ENCODE data around the gene PSG2.
"Not testable (repeated sequence)": the region's sequence is repeated elsewhere in the genome, so short reads cannot be mapped to it uniquely, and the experiment has no call there.

Gene PSG2

GRCh38 chr19:43082601-43083000 is at the start of gene PSG2:
TSS of gene PSG2 (minus strand) at chr19:43082701. CDS start at chr19:43082569, 132 bp downstream.
- not testable (repeated sequence) for DNase-seq (ENCODE audit: low read depth)

- DNase-seq (ENCODE audit: low read depth), result not testable (repeated sequence)
Measured at GRCh38 chr19:43131281-43131842, 48.9 kb upstream of the PSG2 start.

DNA sequence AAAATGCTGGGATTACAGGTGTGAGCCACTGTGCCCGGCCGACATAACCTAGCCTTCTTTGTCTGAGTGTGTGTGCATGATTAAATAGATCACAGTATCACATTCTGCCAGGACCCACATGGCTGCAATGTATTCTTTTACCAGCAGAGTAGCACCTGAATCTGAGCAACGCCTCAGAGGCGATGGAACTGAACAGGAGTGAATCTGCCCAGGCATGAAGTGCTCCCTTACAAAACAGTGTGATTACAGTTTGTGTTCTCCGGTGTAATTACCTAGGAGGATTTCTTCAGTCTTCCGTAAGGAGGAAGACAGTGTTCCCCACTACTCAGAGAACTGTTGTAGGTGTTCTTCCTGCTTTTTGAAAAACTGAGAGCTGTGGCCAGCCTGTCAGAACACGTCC is 46.7 kb upstream of the PSG2 start:
- not testable (repeated sequence) for DNase-seq (ENCODE audit: low read depth)

GRCh38 chr19:43127336-43127735 is 44.8 kb upstream of the PSG2 start:
- DNase-seq (ENCODE audit: low read depth), result not testable (repeated sequence)

GRCh38 chr19:43126720-43127119 is 44.2 kb upstream of the PSG2 start:
- no peak for DNase-seq (ENCODE audit: low read depth)

GRCh38 chr19:43124360-43124759 is 41.9 kb upstream of the PSG2 start:
- no peak for DNase-seq (ENCODE audit: low read depth)

DNA sequence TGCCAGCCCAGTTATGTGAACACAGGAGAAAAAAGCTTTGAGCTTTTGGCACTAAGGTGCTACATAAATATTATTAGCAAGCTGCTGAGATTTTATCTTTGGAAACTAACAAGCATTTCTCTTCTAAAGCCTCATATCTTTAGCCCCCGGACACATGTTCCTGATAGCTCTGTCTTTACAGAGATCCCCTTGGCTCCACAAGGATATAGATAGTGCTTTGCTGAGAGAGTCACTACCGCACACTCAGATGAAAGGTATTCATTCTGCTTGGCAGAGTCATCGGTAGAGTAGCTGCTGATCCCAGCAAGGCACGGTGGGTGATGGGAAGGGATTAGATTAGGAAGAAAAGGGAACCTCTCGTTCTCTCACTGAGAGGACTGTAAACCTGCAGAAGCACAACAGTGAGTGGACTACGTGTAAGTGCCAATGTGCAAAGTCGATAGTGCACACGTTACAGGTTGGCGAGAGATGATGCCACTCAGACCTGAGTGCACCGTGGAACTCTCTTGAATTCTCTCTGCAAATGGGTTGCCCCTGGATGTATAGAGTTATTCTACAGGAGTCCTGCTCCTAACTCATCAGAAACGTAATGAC is 38.0 kb upstream of the PSG2 start:
- not testable (repeated sequence) for DNase-seq (ENCODE audit: low read depth)

- not testable (repeated sequence) for DNase-seq (ENCODE audit: low read depth)
Measured at GRCh38 chr19:43119526-43119925, 37.0 kb upstream of the PSG2 start.

DNA sequence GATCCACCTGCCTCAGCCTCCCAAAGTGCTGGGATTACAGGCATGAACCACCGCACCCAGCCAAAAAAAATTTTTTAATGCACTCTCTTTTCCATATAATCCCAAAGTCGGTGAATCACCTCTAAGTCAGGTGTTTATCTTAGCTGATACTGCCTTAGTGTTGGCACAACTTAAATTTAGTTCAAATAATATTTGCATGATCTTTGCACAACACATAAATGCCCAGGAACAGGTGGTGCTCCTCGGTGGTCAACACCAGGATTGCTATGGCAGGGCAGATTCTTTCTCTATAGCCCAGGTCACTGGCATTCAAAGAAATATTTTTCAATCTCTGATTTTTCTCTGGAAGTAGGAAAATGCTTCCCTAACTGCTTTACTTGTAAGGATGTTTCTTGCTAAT is 33.9 kb upstream of the PSG2 start:
- DNase-seq (ENCODE audit: low read depth), result not testable (repeated sequence)

DNA sequence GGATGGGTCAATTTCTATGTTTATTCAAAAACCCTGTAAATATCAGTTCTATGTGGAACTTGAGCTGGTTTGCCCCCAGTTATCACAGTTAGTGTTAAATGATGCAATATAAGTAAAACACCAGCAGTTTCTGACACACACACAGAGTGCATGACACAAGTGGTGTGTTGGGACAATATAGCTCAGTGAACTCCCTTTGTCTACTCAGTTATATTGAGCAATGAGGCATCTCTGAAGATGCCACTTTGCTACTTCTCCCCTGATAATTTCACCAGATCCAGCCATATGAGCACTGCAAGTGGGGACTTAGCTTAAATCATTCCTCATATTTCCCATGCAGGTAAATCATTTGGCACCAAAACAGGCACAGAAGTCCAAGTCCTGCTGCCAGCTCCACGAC is 33.0 kb upstream of the PSG2 start:
- not testable (repeated sequence) for DNase-seq (ENCODE audit: low read depth)

DNA sequence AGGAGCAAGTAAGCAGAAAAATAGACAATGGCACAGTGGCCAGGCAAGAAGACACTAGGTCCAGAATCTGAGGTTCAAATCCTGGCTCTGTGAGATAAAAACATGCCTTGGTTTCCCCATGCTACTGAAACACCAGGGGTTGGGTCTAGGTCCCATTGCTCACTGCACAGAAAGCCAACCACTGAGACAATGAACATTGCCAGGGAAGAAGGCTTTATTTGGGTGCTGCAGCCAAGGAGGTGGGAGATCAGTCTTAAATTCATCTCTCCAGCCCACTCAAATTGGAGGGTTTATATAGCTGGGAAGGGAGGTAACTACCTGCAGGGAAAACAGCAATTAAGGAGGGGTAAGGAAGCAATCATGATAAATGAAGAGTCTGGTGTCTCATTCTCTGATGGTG is 32.6 kb upstream of the PSG2 start:
- DNase-seq (ENCODE audit: low read depth), result not testable (repeated sequence)

DNA sequence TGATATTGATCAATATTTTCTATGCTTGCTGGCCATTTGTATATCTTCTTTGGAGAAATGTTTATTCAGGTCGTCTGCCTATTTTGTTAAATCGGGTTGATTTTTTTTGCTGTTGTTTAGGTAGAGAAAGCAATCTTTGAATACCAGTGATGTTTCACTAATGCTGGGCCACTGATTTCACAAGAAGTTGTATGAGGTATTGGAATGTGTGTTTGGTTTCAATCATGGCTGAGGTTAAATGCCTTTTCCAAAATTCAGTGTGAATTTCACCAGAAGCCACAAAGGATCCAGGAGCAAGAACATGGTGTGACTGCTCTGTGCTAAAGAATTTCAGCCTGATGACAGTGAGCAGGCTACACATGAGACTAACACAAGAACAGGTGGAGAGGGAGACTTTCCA is 32.1 kb upstream of the PSG2 start:
- not testable (repeated sequence) for DNase-seq (ENCODE audit: low read depth)

DNA sequence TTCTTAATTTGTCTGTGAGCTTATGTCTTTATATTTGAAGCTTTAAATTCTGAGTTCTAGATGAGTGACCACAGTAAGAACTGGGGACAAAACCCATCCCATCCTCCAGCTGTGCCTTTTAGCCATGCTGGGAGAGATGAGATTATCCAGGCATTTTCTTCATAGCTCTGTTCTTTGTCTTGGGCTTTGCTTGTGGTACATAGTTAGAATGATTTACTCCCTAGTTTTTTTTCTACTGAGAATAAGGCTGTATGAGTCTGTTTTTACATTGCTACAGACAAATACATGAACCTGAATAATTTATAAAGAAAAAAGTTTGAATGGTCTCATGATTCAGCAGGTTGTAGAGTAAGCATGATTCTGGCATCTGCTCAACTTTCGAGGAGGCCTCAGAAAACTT is 24.9 kb upstream of the PSG2 start:
- DNase-seq (ENCODE audit: low read depth), result not testable (repeated sequence)

- no peak for DNase-seq (ENCODE audit: low read depth)
Measured at GRCh38 chr19:43105496-43105895, 23.0 kb upstream of the PSG2 start.

DNA sequence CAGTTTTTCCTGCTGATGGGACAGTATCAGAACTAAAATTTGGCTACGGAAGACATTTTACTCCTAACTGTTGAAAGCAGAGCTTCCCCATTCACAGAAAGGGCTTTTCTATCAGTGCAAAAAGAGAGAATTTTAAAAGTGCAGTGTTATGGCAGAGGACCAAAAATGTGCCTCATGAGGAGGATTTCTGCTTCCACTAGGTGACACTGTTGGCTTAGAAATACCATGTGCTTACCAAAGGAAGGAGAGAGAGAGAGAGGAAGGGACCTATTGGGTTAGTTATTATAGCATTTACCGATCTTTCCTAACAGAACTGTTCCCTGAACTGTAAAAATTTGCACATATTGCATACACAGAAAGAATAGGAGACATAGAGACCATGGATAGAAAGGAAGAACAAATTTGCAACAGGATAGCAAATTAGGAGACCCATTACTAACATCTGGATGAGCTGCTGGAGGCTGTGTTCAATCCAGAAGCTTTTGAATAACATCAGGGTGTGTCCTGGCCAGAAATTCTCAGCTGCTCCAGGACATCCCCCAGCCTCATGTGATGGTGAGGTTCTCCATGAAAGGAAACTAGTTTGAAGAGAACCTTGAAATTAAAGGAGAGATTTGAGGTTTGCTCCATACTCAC is 21.8 kb upstream of the PSG2 start:
- DNase-seq (ENCODE audit: low read depth), result not testable (repeated sequence)

GRCh38 chr19:43101950-43102349 is 19.4 kb upstream of the PSG2 start:
- DNase-seq (ENCODE audit: low read depth), result no peak

DNA sequence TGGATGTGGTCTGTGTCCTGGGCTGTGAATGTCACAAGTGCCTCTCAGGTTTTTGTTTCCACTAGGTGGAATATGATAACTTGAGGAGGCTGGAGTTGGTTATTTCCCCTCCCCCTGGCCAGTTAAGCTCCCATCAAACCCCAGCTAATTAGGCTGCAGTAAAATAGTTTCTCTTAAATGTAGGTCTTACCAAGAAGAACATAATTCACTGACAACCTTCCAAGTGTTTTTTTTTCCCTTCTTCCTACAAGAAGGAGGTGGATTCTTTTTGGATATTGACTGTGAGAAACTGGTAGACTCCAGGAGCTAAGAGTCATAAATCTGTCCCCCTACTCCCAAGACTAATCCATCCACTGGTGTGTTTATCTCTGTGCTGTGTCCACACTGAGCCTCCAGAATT is 15.9 kb upstream of the PSG2 start:
- DNase-seq (ENCODE audit: low read depth), result not testable (repeated sequence)

GRCh38 chr19:43087702-43088340 is 5.3 kb upstream of the PSG2 start:
- not testable (repeated sequence) for DNase-seq (ENCODE audit: low read depth)

DNA sequence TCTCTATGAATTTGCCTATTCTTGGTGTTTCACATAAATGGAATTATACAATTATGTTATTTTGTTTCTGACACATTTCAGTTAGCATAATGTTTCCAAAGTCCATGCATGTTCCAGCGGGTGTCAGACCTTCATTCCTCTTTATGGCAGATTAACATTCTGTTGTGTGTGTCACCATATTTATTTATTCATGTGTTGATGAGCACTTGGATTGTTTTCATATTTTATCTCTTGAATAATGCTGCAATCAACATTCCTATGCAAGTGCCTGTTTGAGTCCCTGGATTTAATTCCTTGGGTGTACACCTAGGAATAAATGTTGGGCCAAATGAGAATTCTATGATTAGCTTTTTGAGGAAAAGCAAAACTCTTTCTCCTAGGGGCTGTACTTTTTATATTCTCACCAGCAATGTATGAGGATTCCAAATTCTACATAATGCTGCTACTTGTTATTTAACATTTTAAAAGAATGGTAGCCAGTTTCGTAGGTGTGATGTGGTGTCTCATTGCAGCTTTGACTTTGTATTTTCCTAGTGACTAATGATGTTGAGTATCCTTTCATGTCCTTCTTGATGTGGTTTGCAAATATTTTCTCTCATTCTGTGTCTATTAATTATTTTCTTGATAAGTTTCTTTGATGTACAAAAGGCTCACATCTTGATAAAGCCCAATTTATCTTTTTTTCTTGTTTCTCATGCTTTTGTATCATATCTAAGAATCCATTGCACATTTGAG is 3.5 kb upstream of the PSG2 start:
- not testable (repeated sequence) for DNase-seq (ENCODE audit: low read depth)

DNA sequence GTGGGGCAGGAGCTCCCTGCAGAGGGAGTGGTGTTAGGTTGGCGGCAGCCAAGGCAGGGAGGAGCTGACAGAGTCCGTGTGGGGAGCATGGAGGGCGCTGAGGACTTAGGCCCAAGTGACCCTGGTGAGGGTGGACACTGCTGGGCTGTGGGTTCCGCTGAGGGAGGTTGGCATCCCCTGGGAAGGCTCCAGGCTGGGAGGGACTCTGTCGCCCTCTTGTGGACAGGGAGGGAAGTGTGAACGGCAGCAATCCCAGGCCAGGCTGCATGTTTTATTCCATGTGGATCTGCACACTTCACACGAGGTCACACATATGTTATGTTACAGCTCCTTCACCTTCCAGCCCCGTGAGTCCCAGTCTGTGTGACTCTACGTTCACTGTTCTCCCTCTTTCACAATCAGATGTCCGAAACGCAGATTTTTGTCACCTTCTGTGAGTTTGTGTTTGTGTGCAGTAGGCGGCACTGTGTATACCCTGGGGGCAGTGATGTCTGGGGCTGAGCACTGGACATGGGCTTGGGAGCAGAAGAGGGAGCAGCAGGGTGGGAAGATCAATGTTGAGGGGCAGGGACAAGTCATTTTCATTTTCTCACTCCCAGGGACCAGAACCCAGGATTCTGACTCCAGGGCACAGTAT is 1.8 kb upstream of the PSG2 start:
- DNase-seq (ENCODE audit: low read depth), result not testable (repeated sequence)

DNA sequence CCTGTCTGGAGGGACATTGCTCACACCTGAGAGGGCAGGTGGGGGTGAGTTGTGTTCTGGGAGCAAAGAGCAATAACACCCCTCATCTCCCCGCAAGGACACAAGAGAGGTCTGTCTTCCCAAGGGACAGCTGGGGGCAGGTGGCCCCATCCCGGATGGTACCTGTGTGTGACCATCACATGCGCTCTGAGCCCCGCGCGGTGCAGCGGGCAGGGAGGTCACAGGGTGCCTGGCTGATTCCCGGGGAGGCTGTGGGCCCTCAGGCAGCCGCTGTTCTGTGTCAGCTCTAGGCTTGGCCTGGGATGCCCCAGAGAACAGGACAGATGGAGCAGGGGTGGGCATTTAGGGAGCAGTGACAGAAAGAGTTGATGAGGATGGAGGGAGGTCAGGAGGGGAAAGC is 1.2 kb upstream of the PSG2 start:
- not testable (repeated sequence) for DNase-seq (ENCODE audit: low read depth)

GRCh38 chr19:43078311-43078710 is 4.2 kb downstream of the PSG2 start:
- no peak for DNase-seq (ENCODE audit: low read depth)

Data from stimulated activated CD8-positive, alpha-beta memory T cell treated with anti-CD3 and anti-CD28 coated beads, Interleukin-4, amount 100 ng/mL, for 24 hours (primary cell).